ENCODE data around the gene HLA-A.
A peak's percentile ranks its signal among the peaks of the same experiment; 100 is the strongest.

- TF ChIP-seq, protein P1, sequence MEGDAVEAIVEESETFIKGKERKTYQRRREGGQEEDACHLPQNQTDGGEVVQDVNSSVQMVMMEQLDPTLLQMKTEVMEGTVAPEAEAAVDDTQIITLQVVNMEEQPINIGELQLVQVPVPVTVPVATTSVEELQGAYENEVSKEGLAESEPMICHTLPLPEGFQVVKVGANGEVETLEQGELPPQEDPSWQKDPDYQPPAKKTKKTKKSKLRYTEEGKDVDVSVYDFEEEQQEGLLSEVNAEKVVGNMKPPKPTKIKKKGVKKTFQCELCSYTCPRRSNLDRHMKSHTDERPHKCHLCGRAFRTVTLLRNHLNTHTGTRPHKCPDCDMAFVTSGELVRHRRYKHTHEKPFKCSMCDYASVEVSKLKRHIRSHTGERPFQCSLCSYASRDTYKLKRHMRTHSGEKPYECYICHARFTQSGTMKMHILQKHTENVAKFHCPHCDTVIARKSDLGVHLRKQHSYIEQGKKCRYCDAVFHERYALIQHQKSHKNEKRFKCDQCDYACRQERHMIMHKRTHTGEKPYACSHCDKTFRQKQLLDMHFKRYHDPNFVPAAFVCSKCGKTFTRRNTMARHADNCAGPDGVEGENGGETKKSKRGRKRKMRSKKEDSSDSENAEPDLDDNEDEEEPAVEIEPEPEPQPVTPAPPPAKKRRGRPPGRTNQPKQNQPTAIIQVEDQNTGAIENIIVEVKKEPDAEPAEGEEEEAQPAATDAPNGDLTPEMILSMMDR (IDR thresholded peaks at IDR 0.05) = peak in 1 of 12 donors; percentile 5
- no peak for TF ChIP-seq POLR2A (IDR thresholded peaks at IDR 0.05)
These were observed 25.8 kb downstream of the HLA-A start for GRCh38 chr6:29968130-29968529.

All from heart left ventricle (tissue), 13 donors.